Panc1 (cell line): ENCODE data around the gene FHAD1.

Experiments used
- POLR2AphosphoS5 ChIP-seq: IDR thresholded peaks from 2 replicates; pipeline ENCODE4 v1.6.1; 2012; ENCODE audit warnings: mild to moderate bottlenecking, low read depth, low read length, moderate library complexity
- SIN3A ChIP-seq: IDR thresholded peaks from 2 replicates; pipeline ENCODE4 v1.6.1; 2012; ENCODE audit warnings: low read depth, mild to moderate bottlenecking, low read length, moderate library complexity, borderline replicate concordance; ENCODE audit not compliant: insufficient read depth
- TCF7L2 ChIP-seq: IDR thresholded peaks from 2 replicates; pipeline ENCODE4 v1.6.1; 2011; ENCODE audit warnings: mild to moderate bottlenecking, low read depth, low read length, inconsistent platforms
- TF ChIP-seq, protein P1 (sequence below): fragments of 450-650 bp; IDR thresholded peaks from 2 replicates; pipeline ENCODE4 v1.5.1; 2017; ENCODE audit warnings: mild to moderate bottlenecking
- TF ChIP-seq, protein P2 (sequence below), 2 experiments: IDR thresholded peaks; 2 replicates each; pipeline ENCODE4 v1.6.1; 2011 to 2012; ENCODE audit warnings: low read depth in 2 of 2, control low read depth in 1 of 2, low read length in 1 of 2, mild to moderate bottlenecking in 1 of 2, moderate library complexity in 1 of 2; ENCODE audit not compliant: insufficient read depth in 1 of 2

DNA sequence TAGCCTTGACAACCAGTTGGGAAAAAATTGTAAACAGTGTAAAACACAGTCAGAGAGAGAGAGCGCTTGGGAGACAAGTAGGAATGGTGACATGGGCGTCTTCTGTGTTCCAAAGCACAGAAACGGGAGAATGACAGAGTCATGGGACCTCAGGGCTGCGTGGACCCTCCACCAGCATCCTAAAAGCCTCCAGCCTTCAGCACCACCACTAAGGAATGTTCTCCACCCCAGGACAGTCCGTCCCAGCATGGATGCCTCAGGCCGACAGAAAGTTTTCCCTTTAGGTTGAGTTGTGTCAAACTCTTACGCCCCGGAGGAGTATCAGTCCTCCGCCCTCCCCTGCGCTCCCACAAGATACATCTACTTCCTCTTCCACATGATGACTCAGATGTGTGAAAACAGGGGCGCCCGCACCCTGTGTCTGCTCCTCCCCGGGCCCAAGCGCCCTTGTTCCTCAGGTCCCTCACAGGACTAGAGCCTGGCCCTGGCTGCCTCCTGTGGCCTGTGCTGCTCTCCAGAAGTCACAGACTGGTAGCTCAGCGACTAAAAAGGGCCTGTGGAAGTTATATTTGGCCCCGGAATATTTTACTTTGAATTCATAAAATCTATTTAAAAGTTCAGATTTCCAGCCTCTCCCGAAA lies 98.8 kb downstream of the FHAD1 start:
- TF ChIP-seq, protein P1, sequence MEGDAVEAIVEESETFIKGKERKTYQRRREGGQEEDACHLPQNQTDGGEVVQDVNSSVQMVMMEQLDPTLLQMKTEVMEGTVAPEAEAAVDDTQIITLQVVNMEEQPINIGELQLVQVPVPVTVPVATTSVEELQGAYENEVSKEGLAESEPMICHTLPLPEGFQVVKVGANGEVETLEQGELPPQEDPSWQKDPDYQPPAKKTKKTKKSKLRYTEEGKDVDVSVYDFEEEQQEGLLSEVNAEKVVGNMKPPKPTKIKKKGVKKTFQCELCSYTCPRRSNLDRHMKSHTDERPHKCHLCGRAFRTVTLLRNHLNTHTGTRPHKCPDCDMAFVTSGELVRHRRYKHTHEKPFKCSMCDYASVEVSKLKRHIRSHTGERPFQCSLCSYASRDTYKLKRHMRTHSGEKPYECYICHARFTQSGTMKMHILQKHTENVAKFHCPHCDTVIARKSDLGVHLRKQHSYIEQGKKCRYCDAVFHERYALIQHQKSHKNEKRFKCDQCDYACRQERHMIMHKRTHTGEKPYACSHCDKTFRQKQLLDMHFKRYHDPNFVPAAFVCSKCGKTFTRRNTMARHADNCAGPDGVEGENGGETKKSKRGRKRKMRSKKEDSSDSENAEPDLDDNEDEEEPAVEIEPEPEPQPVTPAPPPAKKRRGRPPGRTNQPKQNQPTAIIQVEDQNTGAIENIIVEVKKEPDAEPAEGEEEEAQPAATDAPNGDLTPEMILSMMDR, result no peak
- no peak for TF ChIP-seq POLR2AphosphoS5
- TF ChIP-seq, protein P2, sequence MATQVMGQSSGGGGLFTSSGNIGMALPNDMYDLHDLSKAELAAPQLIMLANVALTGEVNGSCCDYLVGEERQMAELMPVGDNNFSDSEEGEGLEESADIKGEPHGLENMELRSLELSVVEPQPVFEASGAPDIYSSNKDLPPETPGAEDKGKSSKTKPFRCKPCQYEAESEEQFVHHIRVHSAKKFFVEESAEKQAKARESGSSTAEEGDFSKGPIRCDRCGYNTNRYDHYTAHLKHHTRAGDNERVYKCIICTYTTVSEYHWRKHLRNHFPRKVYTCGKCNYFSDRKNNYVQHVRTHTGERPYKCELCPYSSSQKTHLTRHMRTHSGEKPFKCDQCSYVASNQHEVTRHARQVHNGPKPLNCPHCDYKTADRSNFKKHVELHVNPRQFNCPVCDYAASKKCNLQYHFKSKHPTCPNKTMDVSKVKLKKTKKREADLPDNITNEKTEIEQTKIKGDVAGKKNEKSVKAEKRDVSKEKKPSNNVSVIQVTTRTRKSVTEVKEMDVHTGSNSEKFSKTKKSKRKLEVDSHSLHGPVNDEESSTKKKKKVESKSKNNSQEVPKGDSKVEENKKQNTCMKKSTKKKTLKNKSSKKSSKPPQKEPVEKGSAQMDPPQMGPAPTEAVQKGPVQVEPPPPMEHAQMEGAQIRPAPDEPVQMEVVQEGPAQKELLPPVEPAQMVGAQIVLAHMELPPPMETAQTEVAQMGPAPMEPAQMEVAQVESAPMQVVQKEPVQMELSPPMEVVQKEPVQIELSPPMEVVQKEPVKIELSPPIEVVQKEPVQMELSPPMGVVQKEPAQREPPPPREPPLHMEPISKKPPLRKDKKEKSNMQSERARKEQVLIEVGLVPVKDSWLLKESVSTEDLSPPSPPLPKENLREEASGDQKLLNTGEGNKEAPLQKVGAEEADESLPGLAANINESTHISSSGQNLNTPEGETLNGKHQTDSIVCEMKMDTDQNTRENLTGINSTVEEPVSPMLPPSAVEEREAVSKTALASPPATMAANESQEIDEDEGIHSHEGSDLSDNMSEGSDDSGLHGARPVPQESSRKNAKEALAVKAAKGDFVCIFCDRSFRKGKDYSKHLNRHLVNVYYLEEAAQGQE (IDR thresholded peaks at IDR 0.05; ENCODE audit: insufficient read depth in 1 of 2, low read depth in 2 of 2, low read length in 1 of 2), result no peak
- TF ChIP-seq TCF7L2, result no peak
- TF ChIP-seq SIN3A, result no peak
